Hepatocyte (in vitro differentiated cells): ENCODE measurements around the gene KHDRBS2. TPM values are rescaled to one million over a fixed set of nuclear protein-coding genes. Genes with fewer than 3 reads are reported as not detected.

ENCODE experiments used
- DNase-seq: peaks from one replicate; pipeline ENCODE4 v3.0.0-alpha.2; 2016; ENCODE audit warnings: low spot score
- H2AFZ ChIP-seq: fragments of 200-600 bp; sonication (generic); 2 replicates; pipeline ENCODE4 v1.6.0; 2016; ENCODE audit warnings: antibody characterized with exemption, mild to moderate bottlenecking
- H3K27ac ChIP-seq: fragments of 200-600 bp; sonication (generic); 2 replicates; pipeline ENCODE4 v1.5.1; 2016; ENCODE audit warnings: mild to moderate bottlenecking
- H3K27me3 ChIP-seq: fragments of 200-600 bp; sonication (generic); 2 replicates; pipeline ENCODE4 v1.6.1; 2016
- H3K36me3 ChIP-seq: fragments of 200-600 bp; sonication (generic); replicated peaks from 2 replicates; pipeline ENCODE4 v1.5.1; 2016; ENCODE audit warnings: low read depth; ENCODE audit not compliant: insufficient read depth
- H3K4me1 ChIP-seq: fragments of 200-600 bp; sonication (generic); 2 replicates; pipeline ENCODE4 v1.5.1; 2016; ENCODE audit warnings: mild to moderate bottlenecking, moderate library complexity; ENCODE audit not compliant: insufficient read depth
- H3K4me2 ChIP-seq: fragments of 200-600 bp; sonication (generic); 2 replicates; pipeline ENCODE4 v1.6.0; 2016
- H3K4me3 ChIP-seq: fragments of 200-600 bp; sonication (generic); 2 replicates; pipeline ENCODE4 v1.5.1; 2016; ENCODE audit warnings: mild to moderate bottlenecking
- H3K79me2 ChIP-seq: fragments of 200-600 bp; sonication (generic); 2 replicates; pipeline ENCODE4 v1.6.0; 2017; ENCODE audit warnings: mild to moderate bottlenecking
- H3K9me2 ChIP-seq: fragments of 200-600 bp; sonication (generic); replicated peaks from 2 replicates; pipeline ENCODE4 v1.6.0; 2017; ENCODE audit warnings: mild to moderate bottlenecking; ENCODE audit not compliant: insufficient read depth
- H3K9me3 ChIP-seq: fragments of 200-600 bp; sonication (generic); 2 replicates; pipeline ENCODE4 v1.5.1; 2016; ENCODE audit warnings: low read depth, mild to moderate bottlenecking
- H4K20me1 ChIP-seq: fragments of 200-600 bp; sonication (generic); 2 replicates; pipeline ENCODE4 v1.6.0; 2016; ENCODE audit warnings: mild to moderate bottlenecking; ENCODE audit not compliant: insufficient read depth, poor library complexity, severe bottlenecking
- EZH2 ChIP-seq: fragments of 200-600 bp; sonication (generic); IDR thresholded peaks from 2 replicates; pipeline ENCODE4 v1.6.1; 2016; ENCODE audit warnings: antibody characterized with exemption, mild to moderate bottlenecking, borderline replicate concordance
- EZH2phosphoT487 ChIP-seq: fragments of 200-600 bp; sonication (generic); IDR thresholded peaks from one replicate; pipeline ENCODE4 v1.6.1; 2018; ENCODE audit warnings: antibody characterized with exemption, mild to moderate bottlenecking, low read depth, moderate library complexity; ENCODE audit not compliant: unreplicated experiment, severe bottlenecking
- WGBS: methylation state at CpG from one replicate; pipeline ENCODE4 v1.1.6; 2016; ENCODE audit warnings: low lambda C conversion rate; ENCODE audit errors: missing lambda C conversion rate; 5-methylcytosine and 5-hydroxymethylcytosine counted together
- polyA plus RNA-seq: library from polyadenylated mRNA; unstranded; fragments of >200 nt; fragmentation: Nextera tagmentation; extraction: Ambion mirVana; gene quantifications from 2 replicates; pipeline ENCODE4 v1.2.1, GENCODE V29; 2016
- total RNA-seq: library from RNA; depleted of rRNA; stranded (reverse); fragments of >200 nt; gene quantifications from 2 replicates; pipeline ENCODE4 v1.2.3, GENCODE V29; 2014
- TF ChIP-seq, protein P1 (sequence below): fragments of 200-600 bp; sonication (generic); IDR thresholded peaks from 2 replicates; pipeline ENCODE4 v1.5.1; 2016; ENCODE audit warnings: antibody characterized with exemption, mild to moderate bottlenecking; ENCODE audit not compliant: poor library complexity

Gene KHDRBS2
- total and polyA plus RNA-seq, 2 experiments from 2014 or later, result 5.9 to 12.3 TPM

DNA sequence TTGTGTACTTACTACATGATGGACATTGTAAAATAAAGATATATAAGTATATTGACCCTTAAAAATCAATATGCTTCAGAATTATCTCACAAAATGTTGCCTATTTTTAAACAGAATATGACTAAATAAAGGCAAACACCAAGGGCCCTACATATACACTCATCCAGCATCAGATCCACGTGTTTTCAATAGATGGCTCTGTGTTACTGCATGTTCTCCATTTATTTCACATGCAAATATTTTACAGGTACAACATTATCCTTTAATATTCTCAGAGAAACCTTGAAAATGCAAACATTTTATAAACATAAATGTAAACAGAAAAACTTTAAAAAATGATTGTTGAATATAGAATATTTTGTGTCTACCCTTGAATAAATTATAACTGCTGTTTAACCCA, 2.9 kb upstream of the KHDRBS2 start:
- Histone ChIP-seq H3K27me3 (peaks cover 4% of the 10 kb centered on the region), H2AFZ (no peak overlapping the region), H3K4me1 (no peaks in the 10 kb centered on the region), H4K20me1 (no peaks in the 10 kb centered on the region), H3K4me3 (no peak overlapping the region), H3K79me2 (peaks cover 9% of the 10 kb centered on the region), H3K27ac (no peak overlapping the region), H3K9me3 (no peaks in the 10 kb centered on the region), H3K9me2 (no peaks in the 10 kb centered on the region), H3K4me2 (no peak overlapping the region), H3K36me3 (no peaks in the 10 kb centered on the region)
- 85% methylated on average over 1 of the region's 1 CpG for WGBS
- DNase-seq, result no peak
- TF ChIP-seq, protein P1, sequence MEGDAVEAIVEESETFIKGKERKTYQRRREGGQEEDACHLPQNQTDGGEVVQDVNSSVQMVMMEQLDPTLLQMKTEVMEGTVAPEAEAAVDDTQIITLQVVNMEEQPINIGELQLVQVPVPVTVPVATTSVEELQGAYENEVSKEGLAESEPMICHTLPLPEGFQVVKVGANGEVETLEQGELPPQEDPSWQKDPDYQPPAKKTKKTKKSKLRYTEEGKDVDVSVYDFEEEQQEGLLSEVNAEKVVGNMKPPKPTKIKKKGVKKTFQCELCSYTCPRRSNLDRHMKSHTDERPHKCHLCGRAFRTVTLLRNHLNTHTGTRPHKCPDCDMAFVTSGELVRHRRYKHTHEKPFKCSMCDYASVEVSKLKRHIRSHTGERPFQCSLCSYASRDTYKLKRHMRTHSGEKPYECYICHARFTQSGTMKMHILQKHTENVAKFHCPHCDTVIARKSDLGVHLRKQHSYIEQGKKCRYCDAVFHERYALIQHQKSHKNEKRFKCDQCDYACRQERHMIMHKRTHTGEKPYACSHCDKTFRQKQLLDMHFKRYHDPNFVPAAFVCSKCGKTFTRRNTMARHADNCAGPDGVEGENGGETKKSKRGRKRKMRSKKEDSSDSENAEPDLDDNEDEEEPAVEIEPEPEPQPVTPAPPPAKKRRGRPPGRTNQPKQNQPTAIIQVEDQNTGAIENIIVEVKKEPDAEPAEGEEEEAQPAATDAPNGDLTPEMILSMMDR, result no peak
- TF ChIP-seq EZH2phosphoT487 (no peak), EZH2 (no peak)

DNA sequence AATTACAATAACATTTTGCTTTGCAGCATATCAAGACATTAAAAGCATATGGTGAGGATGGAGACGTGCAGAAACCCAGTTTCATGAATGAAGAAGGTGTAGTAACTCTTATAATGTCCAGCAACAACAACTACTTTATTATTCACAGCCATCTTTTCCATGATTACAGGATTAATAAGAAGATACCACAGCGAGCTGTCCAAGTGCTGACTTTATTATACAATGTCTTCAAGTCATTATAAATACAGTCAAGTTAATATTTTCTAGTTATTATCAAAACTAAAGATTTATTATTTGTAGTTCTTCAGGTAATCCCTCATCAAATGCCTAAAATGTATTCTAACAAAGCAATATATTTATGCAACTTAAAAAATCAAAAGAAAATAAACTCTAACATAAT, 2.5 kb upstream of the KHDRBS2 start:
- Histone ChIP-seq H2AFZ (no peak overlapping the region), H3K27ac (no peak overlapping the region), H4K20me1 (no peaks in the 10 kb centered on the region), H3K4me3 (no peak overlapping the region), H3K4me2 (no peak overlapping the region), H3K79me2 (peaks cover 9% of the 10 kb centered on the region), H3K27me3 (peaks cover 4% of the 10 kb centered on the region), H3K36me3 (no peaks in the 10 kb centered on the region), H3K4me1 (no peaks in the 10 kb centered on the region), H3K9me3 (no peaks in the 10 kb centered on the region), H3K9me2 (no peaks in the 10 kb centered on the region)
- DNase-seq, result no peak
- 76% methylated on average over 2 of the region's 2 CpGs for WGBS
- TF ChIP-seq EZH2 (no peak), EZH2phosphoT487 (no peak)
- TF ChIP-seq, protein P1, result no peak

DNA sequence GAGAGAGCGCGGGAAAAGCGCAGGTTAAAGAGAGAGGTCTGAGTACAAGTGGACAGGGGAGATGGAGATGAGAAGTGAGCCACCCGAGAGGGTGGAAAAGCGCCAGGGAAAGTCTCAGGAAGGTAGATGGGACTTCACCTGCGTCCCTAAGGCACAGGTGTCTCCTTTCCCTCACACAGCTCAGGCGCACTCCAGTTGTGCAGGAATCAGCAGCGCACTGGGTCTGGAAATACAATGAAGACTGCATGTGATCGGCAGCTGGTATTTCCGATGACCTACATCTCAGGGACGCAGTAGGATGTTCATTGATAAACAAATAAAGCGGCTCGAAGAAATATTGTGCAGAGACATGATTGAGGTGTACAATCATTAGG, 432 bp upstream of the KHDRBS2 start:
- WGBS, result 9% methylated on average over 13 of the region's 13 CpGs
- Histone ChIP-seq H3K4me1 (no peaks in the 10 kb centered on the region), H3K4me3 (peak overlapping the region; percentile 22), H3K36me3 (no peaks in the 10 kb centered on the region), H3K4me2 (peak overlapping the region; percentile 84), H4K20me1 (no peaks in the 10 kb centered on the region), H3K27me3 (peaks cover 4% of the 10 kb centered on the region), H2AFZ (peak overlapping the region; percentile 73), H3K79me2 (peaks cover 22% of the 10 kb centered on the region), H3K9me2 (no peaks in the 10 kb centered on the region), H3K27ac (no peak overlapping the region), H3K9me3 (no peaks in the 10 kb centered on the region)
- DNase-seq, result no peak
- TF ChIP-seq EZH2, result no peak

DNA sequence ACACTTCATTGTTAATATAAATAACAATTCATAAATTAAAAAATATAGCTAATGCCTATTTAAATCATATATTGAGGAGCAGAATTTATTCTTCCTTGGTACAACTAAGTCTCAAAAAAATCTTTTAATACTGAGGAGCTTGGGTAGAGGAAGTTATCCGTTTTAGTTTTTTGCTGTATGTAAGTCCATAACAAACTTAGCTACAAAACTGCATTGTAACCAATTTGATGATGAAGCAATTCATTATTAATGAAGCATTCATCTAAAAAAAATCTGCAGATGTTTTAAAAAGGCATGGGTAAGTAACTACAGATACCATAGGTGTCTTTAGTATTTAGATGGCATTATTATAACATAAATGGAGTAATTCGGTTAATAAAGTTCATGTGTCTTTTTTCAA, 1.3 kb downstream of the KHDRBS2 start:
- Histone ChIP-seq H4K20me1 (no peaks in the 10 kb centered on the region), H3K9me2 (no peaks in the 10 kb centered on the region), H3K27me3 (peaks cover 4% of the 10 kb centered on the region), H3K4me2 (peak overlapping the region; percentile 84), H3K27ac (no peak overlapping the region), H3K36me3 (no peaks in the 10 kb centered on the region), H2AFZ (peak overlapping the region; percentile 56), H3K9me3 (no peaks in the 10 kb centered on the region), H3K4me1 (no peaks in the 10 kb centered on the region), H3K79me2 (peaks cover 39% of the 10 kb centered on the region), H3K4me3 (peak overlapping the region; percentile 48)
- WGBS, result 45% methylated on average over 2 of the region's 2 CpGs
- no peak for DNase-seq
- no peak for TF ChIP-seq EZH2
- TF ChIP-seq EZH2phosphoT487, result no peak
- TF ChIP-seq, protein P1, result no peak
